LNCaP clone FGC (cell line): ENCODE data around the gene EPS8L3.

Source experiments
- DNase-seq: peaks from one replicate; pipeline ENCODE4 v3.0.0-alpha.2; 2011; ENCODE audit warnings: low read depth
- H3K4me3 ChIP-seq: 2 replicates; pipeline ENCODE4 v1.5.1; 2011; ENCODE audit warnings: mild to moderate bottlenecking, low read depth, low read length, control low read depth
- TF ChIP-seq, protein P1 (sequence below): IDR thresholded peaks from 2 replicates; pipeline ENCODE4 v1.5.1; 2012; ENCODE audit warnings: mild to moderate bottlenecking; ENCODE audit not compliant: control insufficient read depth, insufficient read depth; ENCODE audit errors: extremely low read depth

Gene EPS8L3

GRCh38 chr1:109783436-109783835 lies 19.7 kb upstream of the EPS8L3 start:
- peak; percentile 82 for DNase-seq
- no peak overlapping the region for H3K4me3 ChIP-seq
- TF ChIP-seq, protein P1, sequence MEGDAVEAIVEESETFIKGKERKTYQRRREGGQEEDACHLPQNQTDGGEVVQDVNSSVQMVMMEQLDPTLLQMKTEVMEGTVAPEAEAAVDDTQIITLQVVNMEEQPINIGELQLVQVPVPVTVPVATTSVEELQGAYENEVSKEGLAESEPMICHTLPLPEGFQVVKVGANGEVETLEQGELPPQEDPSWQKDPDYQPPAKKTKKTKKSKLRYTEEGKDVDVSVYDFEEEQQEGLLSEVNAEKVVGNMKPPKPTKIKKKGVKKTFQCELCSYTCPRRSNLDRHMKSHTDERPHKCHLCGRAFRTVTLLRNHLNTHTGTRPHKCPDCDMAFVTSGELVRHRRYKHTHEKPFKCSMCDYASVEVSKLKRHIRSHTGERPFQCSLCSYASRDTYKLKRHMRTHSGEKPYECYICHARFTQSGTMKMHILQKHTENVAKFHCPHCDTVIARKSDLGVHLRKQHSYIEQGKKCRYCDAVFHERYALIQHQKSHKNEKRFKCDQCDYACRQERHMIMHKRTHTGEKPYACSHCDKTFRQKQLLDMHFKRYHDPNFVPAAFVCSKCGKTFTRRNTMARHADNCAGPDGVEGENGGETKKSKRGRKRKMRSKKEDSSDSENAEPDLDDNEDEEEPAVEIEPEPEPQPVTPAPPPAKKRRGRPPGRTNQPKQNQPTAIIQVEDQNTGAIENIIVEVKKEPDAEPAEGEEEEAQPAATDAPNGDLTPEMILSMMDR = no peak

- no peak for DNase-seq
- H3K4me3 ChIP-seq = no peak overlapping the region
- TF ChIP-seq, protein P1 = no peak
Observed at GRCh38 chr1:109782927-109783326, 19.2 kb upstream of the EPS8L3 start.

- DNase-seq = no peak
- H3K4me3 ChIP-seq = no peak overlapping the region
- TF ChIP-seq, protein P1 = no peak
Observed at GRCh38 chr1:109782514-109782913, 18.8 kb upstream of the EPS8L3 start.

- no peak overlapping the region for H3K4me3 ChIP-seq
- TF ChIP-seq, protein P1 = no peak
- peak; percentile 62 for DNase-seq
Observed at GRCh38 chr1:109781806-109782205, 18.1 kb upstream of the EPS8L3 start.

DNA sequence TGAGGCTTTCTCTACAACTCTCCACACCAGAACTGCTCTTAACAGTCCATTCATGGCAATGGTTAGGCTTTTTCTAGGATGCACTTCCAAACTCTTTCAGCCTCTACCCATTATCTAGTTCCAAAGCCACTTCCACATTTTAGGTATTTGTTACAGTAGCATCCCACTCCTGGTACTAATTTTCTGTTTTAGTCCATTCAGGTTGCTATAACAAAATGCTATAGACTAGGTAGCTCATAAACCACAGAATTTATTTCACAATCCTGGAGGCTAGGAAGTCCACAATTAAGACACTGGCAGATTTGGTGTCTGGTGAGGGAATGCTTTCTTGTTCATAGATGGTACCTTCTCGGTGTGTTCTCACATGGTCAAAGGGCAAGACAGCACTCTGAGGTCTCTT lies 17.3 kb upstream of the EPS8L3 start:
- DNase-seq = no peak
- H3K4me3 ChIP-seq = no peak overlapping the region
- TF ChIP-seq, protein P1 = no peak

DNA sequence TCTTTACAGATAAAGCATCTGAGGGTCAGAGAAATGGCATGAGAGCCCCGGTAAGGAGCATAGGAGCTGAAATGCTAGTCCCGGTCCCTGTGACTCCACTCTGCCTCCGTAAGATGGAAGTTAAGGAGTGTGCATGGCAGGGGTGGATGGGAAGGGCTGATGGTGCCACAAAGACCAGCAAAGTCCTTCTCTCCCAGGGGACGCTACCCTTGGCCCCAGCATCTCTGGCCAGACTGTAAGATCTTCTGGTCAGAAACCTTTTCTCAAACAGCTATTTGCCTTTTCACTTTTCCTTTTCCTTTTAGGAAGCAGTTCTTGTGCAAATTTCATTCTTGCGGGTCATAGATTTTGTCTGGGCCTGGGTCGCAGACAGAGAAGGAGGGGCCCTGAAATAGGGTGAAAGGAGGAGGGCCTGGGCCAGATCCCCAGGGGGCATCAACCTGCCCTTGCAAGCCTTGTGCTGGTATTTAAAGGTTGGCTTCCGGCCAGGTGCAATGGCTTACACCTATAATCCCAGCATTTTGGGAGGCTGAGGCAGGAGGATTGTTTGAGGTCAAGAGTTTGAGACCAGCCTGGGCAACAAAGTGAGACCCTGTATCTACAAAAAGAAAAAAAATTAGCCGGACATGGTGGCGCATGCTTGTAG lies 14.4 kb upstream of the EPS8L3 start:
- DNase-seq = no peak
- no peak overlapping the region for H3K4me3 ChIP-seq
- TF ChIP-seq, protein P1 = no peak

DNA sequence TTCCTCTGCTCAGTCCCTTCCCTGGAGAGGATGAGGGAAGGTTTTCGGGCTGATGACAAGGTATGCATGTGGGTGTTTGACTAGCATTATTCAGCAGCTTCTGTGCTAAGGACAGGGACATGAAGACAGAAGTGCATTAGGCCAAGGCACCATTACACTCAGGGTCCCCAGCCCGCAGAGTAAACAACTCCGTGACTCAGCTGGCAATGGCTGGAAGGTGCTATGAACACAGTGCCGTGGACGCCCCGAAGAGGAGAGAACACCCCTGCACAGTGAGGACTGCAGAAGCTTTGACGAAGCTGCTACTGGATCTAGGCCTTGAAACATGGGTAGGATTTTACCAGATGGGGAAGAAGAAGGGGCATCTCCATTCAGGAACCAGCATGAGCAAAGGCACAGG lies 13.7 kb upstream of the EPS8L3 start:
- TF ChIP-seq, protein P1 = no peak
- H3K4me3 ChIP-seq = no peak overlapping the region
- DNase-seq = no peak
